Breast epithelium (tissue), 3 donors: ENCODE data around the gene PRDM16.

ENCODE experiments used
- POLR2AphosphoS5 ChIP-seq, 3 donors: sonication (generic); formaldehyde crosslinking; IDR thresholded peaks; one replicate each; pipeline ENCODE4 v1.6.1; 2017; ENCODE audit warnings: antibody characterized with exemption in 3 of 3
- TF ChIP-seq, protein P1 (sequence below), 3 donors: fragments of 450-650 bp; IDR thresholded peaks; one replicate each; pipeline ENCODE4 v1.5.1; 2016 to 2017; ENCODE audit warnings: antibody characterized with exemption in 3 of 3, mild to moderate bottlenecking in 3 of 3, moderate library complexity in 3 of 3

- TF ChIP-seq, protein P1, sequence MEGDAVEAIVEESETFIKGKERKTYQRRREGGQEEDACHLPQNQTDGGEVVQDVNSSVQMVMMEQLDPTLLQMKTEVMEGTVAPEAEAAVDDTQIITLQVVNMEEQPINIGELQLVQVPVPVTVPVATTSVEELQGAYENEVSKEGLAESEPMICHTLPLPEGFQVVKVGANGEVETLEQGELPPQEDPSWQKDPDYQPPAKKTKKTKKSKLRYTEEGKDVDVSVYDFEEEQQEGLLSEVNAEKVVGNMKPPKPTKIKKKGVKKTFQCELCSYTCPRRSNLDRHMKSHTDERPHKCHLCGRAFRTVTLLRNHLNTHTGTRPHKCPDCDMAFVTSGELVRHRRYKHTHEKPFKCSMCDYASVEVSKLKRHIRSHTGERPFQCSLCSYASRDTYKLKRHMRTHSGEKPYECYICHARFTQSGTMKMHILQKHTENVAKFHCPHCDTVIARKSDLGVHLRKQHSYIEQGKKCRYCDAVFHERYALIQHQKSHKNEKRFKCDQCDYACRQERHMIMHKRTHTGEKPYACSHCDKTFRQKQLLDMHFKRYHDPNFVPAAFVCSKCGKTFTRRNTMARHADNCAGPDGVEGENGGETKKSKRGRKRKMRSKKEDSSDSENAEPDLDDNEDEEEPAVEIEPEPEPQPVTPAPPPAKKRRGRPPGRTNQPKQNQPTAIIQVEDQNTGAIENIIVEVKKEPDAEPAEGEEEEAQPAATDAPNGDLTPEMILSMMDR (IDR thresholded peaks at IDR 0.05), result no peak
- TF ChIP-seq POLR2AphosphoS5 (IDR thresholded peaks at IDR 0.05), result no peak
Measured at GRCh38 chr1:3469104-3469848, 400.3 kb downstream of the PRDM16 start.
